HepG2 (cell line): ENCODE measurements around the gene ADRA2A. TPM values are rescaled to one million over a fixed set of nuclear protein-coding genes. Genes with fewer than 3 reads are reported as not detected.

ENCODE experiments used
- ATAC-seq: fragments of 200-7000 bp; cut with Tn5 transposase; 3 replicates; pipeline ENCODE4 v1.9.1; 2020; ENCODE audit warnings: mild to moderate bottlenecking, moderate library complexity
- BruUV-seq: library from RNA; stranded (reverse); fragments of 400-500 nt; replicated peaks from 2 replicates; lab custom pipeline; 2021; lab: Mats Ljungman, UMichigan
- CTCF ChIA-PET: fragments of 300-600 bp; formaldehyde crosslinking; extraction: SDS; loops from one replicate; lab custom pipeline; 2021; ENCODE audit warnings: low total read pairs, inconsistent platforms, low intra/inter-chr PET ratio; lab: Yijun Ruan, JAX
- POLR2A ChIA-PET: fragments of 350-600 bp; sonication (Branson Sonifier 250); formaldehyde crosslinking; loops from one replicate; lab custom pipeline; 2020; ENCODE audit warnings: antibody characterized with exemption, inconsistent platforms; lab: Yijun Ruan, JAX
- DNase-seq: peaks from one replicate; pipeline ENCODE4 v3.0.0-alpha.2; 2015; ENCODE audit warnings: low spot score
- FAIRE-seq: peaks from 3 replicates; lab custom pipeline; 2011; peaks lifted over from hg19 to GRCh38; lab: Jason Lieb, UNC
- H2AFZ ChIP-seq: one replicate; pipeline ENCODE4 v1.6.1; 2011; ENCODE audit warnings: low read length, inconsistent platforms
- H3K27ac ChIP-seq: fragments of 300-600 bp; 3 replicates; pipeline ENCODE4 v1.8.0; 2011; ENCODE audit warnings: mixed run types, mild to moderate bottlenecking, mixed read lengths, low read length, inconsistent platforms; ENCODE audit not compliant: insufficient read depth; ENCODE audit errors: extremely low read length
- H3K27me3 ChIP-seq, 2 experiments: fragments of 200-600 bp in 1 of 2; 2 replicates in 1 of 2; 3 replicates in 1 of 2; pipeline versions ENCODE4 v1.6.0 to v1.8.0; 2011; ENCODE audit warnings: low read length in 2 of 2, mild to moderate bottlenecking in 2 of 2, moderate library complexity in 2 of 2, inconsistent platforms in 1 of 2; ENCODE audit not compliant: insufficient read depth in 2 of 2, control insufficient read depth in 1 of 2
- H3K36me3 ChIP-seq, 2 experiments: fragments of 200-600 bp in 1 of 2; replicated peaks in 1 of 2; 2 replicates in 1 of 2; 3 replicates in 1 of 2; pipeline versions ENCODE4 v1.5.1 to v1.8.0; 2011; ENCODE audit warnings: low read length in 2 of 2, inconsistent platforms in 1 of 2; ENCODE audit not compliant: insufficient read depth in 2 of 2, control insufficient read depth in 1 of 2
- H3K4me1 ChIP-seq: 2 replicates; pipeline ENCODE4 v1.5.1; 2012; ENCODE audit warnings: low read length, inconsistent platforms; ENCODE audit not compliant: insufficient read depth
- H3K4me2 ChIP-seq: 2 replicates; pipeline ENCODE4 v1.6.0; 2011; ENCODE audit warnings: low read depth, low read length, inconsistent platforms
- H3K4me3 ChIP-seq, 3 experiments: fragments of 200-600 bp in 1 of 3; sonication (generic), shearing (Covaris generic) in 1 of 3; replicated peaks in 1 of 3; 2 replicates each; pipeline ENCODE4 v1.5.1; 2011 to 2016; ENCODE audit warnings: low read length in 3 of 3, inconsistent platforms in 2 of 3, low read depth in 2 of 3, mild to moderate bottlenecking in 2 of 3, control low read depth in 1 of 3, mixed read lengths in 1 of 3; ENCODE audit not compliant: insufficient read depth in 1 of 3
- H3K79me2 ChIP-seq: one replicate; pipeline ENCODE4 v1.6.1; 2011; ENCODE audit warnings: low read length, inconsistent platforms; ENCODE audit not compliant: insufficient read depth
- H3K9ac ChIP-seq: 2 replicates; pipeline ENCODE4 v1.6.0; 2011; ENCODE audit warnings: mild to moderate bottlenecking, low read depth, low read length, inconsistent platforms; ENCODE audit not compliant: insufficient read depth
- H3K9me3 ChIP-seq: 2 replicates; pipeline ENCODE4 v1.5.1; 2012; ENCODE audit warnings: mild to moderate bottlenecking, low read length
- H4K20me1 ChIP-seq: 2 replicates; pipeline ENCODE4 v1.6.0; 2011; ENCODE audit warnings: inconsistent platforms, mild to moderate bottlenecking, low read length, moderate library complexity; ENCODE audit not compliant: insufficient read depth
- KAT7 ChIP-seq: IDR thresholded peaks from 2 replicates; pipeline ENCODE4 v1.6.1; 2018; ENCODE audit warnings: borderline replicate concordance, missing compliant biosample characterization
- MEIS2 ChIP-seq: sonication (generic); formaldehyde crosslinking; IDR thresholded peaks from 2 replicates; pipeline ENCODE4 v1.9.0; 2021; ENCODE audit warnings: mild to moderate bottlenecking, missing genetic modification reagents
- NONO ChIP-seq, 2 experiments: fragments of 450-650 bp in 1 of 2; sonication (generic) in 1 of 2; formaldehyde crosslinking in 1 of 2; IDR thresholded peaks in 1 of 2; conservative IDR thresholded peaks in 1 of 2; 2 replicates each; pipeline versions ENCODE4 v1.6.1 to v1.8.0; 2017 to 2022; ENCODE audit warnings: mild to moderate bottlenecking in 1 of 2, missing genetic modification reagents in 1 of 2, moderate library complexity in 1 of 2
- SAFB2 ChIP-seq: sonication (generic); formaldehyde crosslinking; IDR thresholded peaks from 2 replicates; pipeline ENCODE4 v1.5.1; 2020; ENCODE audit warnings: missing genetic modification reagents, low read depth, mild to moderate bottlenecking, borderline replicate concordance
- SMARCC2 ChIP-seq: fragments of 450-650 bp; IDR thresholded peaks from 2 replicates; pipeline ENCODE4 v1.6.1; 2017; ENCODE audit warnings: antibody characterized with exemption, mild to moderate bottlenecking
- ZC3H4 ChIP-seq: sonication (generic); formaldehyde crosslinking; IDR thresholded peaks from 2 replicates; pipeline ENCODE4 v1.4.0; 2020; ENCODE audit warnings: missing genetic modification reagents, borderline replicate concordance
- ZNF496 ChIP-seq: sonication (generic); formaldehyde crosslinking; IDR thresholded peaks from 2 replicates; pipeline ENCODE4 v1.8.1; 2023; ENCODE audit warnings: mild to moderate bottlenecking, moderate library complexity, missing genetic modification reagents; ENCODE audit not compliant: insufficient replicate concordance
- ZNF550 ChIP-seq: sonication (generic); formaldehyde crosslinking; IDR thresholded peaks from 2 replicates; pipeline ENCODE4 v1.4.0; 2020; ENCODE audit warnings: mild to moderate bottlenecking, missing genetic modification reagents, borderline replicate concordance
- ZNF883 ChIP-seq: sonication (generic); formaldehyde crosslinking; IDR thresholded peaks from 2 replicates; pipeline ENCODE4 v1.5.1; 2020; ENCODE audit warnings: mild to moderate bottlenecking, missing genetic modification reagents; ENCODE audit errors: not compliant biosample characterization
- WGBS: methylation state at CpG from one replicate; pipeline ENCODE4 v1.1.6; 2017; ENCODE audit warnings: low lambda C conversion rate; 5-methylcytosine and 5-hydroxymethylcytosine counted together
- in situ Hi-C: cut with HindIII; loops from 2 replicates; pipeline ENCODE4 v1.10.0; 2017; ENCODE audit warnings: low pct_unique_long_range_greater_than_20kb; ENCODE audit not compliant: extremely low pct_ligation_motif_present
- intact Hi-C: fragments of 100-400 bp; cut with micrococcal nuclease; formaldehyde crosslinking; loops from one replicate; pipeline ENCODE4 v1.10.0; 2022; ENCODE audit not compliant: unreplicated experiment
- polyA plus RNA-seq, 8 experiments: library from polyadenylated mRNA; depleted of rRNA in 3 of 8; stranded (reverse) in 7 of 8; unstranded in 1 of 8; fragments of >200 nt; fragmentation: Illumina TruSeq in 4 of 8; extraction: Trizol in 4 of 8; gene quantifications; 2 replicates each; pipeline versions ENCODE4 v1.2.1 to v1.2.3, GENCODE V29; 2011 to 2016; ENCODE audit warnings: low read depth in 4 of 8, missing spikeins in 1 of 8, mixed read lengths in 1 of 8; ENCODE audit not compliant: insufficient read depth in 1 of 8
- total RNA-seq, 5 experiments: library from RNA; depleted of rRNA; stranded (reverse); fragments of >200 nt; fragmentation: Illumina TruSeq; extraction: Trizol; gene quantifications; 2 replicates each; pipeline ENCODE4 v1.2.3, GENCODE V29; 2016; ENCODE audit warnings: low read depth in 1 of 5
- TF ChIP-seq, protein P1 (sequence below): sonication (generic); formaldehyde crosslinking; IDR thresholded peaks from 2 replicates; pipeline ENCODE4 v1.4.0; 2020; ENCODE audit warnings: missing genetic modification reagents, borderline replicate concordance
- TF ChIP-seq, protein P2 (sequence below): sonication (generic); formaldehyde crosslinking; IDR thresholded peaks from 2 replicates; pipeline ENCODE4 v1.4.0; 2020; ENCODE audit warnings: low read depth, mild to moderate bottlenecking, missing genetic modification reagents
- TF ChIP-seq, protein P3 (sequence below): sonication (generic); formaldehyde crosslinking; IDR thresholded peaks from 2 replicates; pipeline ENCODE4 v1.5.1; 2020; ENCODE audit warnings: missing genetic modification reagents, mild to moderate bottlenecking, borderline replicate concordance
- TF ChIP-seq, protein P4 (sequence below): IDR thresholded peaks from 2 replicates; pipeline ENCODE4 v1.6.1; 2018; ENCODE audit warnings: missing genetic modification reagents, mild to moderate bottlenecking, missing compliant biosample characterization

The ADRA2A gene
- total and polyA plus RNA-seq, 2 of the 13 experiments (the other 11 are each of a cell fraction or from before 2014, with no cell fraction given): 0.01 TPM; not detected in 1

DNA sequence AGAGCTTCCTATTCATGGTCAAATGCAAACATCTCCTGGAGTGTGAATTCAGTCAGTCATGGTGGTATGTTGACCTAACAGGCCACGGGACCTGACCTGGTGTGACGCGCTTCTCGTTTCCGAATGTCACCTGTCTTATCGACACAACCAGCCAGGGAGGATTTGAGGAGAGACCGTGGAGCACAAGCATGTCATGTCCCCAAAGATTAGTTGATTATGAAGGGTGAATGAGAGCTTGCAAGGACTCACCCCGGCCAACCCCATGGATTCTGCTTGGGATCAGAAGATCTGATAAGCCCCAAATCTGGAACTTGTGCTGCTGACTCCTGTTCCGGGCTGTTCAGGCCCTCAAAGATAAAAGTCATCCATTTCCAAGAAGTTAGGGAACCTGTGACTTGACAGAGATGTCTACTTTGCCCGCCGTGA, 10.5 kb downstream of the ADRA2A start (continued):
- TF ChIP-seq SAFB2: no peak

DNA sequence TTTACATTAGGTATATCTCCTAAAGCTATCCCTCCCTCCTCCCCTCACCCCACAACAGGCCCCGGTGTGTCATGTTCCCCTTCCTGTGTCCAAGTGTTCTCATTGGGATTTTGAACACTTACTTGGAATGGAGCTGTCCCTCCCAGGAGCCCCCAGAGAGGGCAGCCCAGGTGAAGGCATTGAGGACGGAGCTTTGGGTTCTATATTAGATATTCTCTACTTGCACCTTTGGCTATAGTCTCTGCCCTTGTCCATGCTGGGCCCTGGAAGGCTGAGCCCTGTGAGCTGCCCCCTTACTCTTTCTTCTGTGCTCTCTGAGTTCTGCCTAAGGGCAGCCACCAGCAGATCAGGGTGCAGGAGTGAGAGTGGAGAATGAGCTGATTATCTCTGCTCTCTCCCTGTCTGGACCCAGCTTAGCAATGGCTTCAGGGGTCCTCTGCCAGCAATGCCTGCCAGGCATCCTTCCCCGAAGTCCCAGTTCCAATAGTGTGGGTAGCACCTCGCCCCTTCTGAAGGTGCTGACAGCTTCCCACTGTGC, 11.2 kb downstream of the ADRA2A start:
- no TSS peak for BruUV-seq
- no peaks in the 10 kb centered on the region for H4K20me1 ChIP-seq
- no peak for TF ChIP-seq ZNF496 (CRISPR knock-in tag)
- TF ChIP-seq, protein P1, sequence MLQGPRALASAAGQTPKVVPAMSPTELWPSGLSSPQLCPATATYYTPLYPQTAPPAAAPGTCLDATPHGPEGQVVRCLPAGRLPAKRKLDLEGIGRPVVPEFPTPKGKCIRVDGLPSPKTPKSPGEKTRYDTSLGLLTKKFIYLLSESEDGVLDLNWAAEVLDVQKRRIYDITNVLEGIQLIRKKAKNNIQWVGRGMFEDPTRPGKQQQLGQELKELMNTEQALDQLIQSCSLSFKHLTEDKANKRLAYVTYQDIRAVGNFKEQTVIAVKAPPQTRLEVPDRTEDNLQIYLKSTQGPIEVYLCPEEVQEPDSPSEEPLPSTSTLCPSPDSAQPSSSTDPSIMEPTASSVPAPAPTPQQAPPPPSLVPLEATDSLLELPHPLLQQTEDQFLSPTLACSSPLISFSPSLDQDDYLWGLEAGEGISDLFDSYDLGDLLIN (CRISPR knock-in tag): no peak
- no peak for TF ChIP-seq ZNF883 (CRISPR knock-in tag)
- no peak for TF ChIP-seq ZC3H4
- TF ChIP-seq SMARCC2: no peak
- no peak for TF ChIP-seq KAT7 (CRISPR knock-in tag)
- TF ChIP-seq, protein P2, sequence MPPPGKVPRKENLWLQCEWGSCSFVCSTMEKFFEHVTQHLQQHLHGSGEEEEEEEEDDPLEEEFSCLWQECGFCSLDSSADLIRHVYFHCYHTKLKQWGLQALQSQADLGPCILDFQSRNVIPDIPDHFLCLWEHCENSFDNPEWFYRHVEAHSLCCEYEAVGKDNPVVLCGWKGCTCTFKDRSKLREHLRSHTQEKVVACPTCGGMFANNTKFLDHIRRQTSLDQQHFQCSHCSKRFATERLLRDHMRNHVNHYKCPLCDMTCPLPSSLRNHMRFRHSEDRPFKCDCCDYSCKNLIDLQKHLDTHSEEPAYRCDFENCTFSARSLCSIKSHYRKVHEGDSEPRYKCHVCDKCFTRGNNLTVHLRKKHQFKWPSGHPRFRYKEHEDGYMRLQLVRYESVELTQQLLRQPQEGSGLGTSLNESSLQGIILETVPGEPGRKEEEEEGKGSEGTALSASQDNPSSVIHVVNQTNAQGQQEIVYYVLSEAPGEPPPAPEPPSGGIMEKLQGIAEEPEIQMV: no peak
- no peak for TF ChIP-seq ZNF550 (CRISPR knock-in tag)
- no peak for TF ChIP-seq NONO (IDR thresholded peaks at IDR 0.05)
- TF ChIP-seq NONO (CRISPR knock-in tag; conservative IDR thresholded peaks at IDR 0.05): no peak
- TF ChIP-seq, protein P3, sequence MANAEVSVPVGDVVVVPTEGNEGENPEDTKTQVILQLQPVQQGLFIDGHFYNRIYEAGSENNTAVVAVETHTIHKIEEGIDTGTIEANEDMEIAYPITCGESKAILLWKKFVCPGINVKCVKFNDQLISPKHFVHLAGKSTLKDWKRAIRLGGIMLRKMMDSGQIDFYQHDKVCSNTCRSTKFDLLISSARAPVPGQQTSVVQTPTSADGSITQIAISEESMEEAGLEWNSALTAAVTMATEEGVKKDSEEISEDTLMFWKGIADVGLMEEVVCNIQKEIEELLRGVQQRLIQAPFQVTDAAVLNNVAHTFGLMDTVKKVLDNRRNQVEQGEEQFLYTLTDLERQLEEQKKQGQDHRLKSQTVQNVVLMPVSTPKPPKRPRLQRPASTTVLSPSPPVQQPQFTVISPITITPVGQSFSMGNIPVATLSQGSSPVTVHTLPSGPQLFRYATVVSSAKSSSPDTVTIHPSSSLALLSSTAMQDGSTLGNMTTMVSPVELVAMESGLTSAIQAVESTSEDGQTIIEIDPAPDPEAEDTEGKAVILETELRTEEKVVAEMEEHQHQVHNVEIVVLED (CRISPR knock-in tag): no peak
- TF ChIP-seq MEIS2 (CRISPR knock-in tag): no peak
- TF ChIP-seq, protein P4, sequence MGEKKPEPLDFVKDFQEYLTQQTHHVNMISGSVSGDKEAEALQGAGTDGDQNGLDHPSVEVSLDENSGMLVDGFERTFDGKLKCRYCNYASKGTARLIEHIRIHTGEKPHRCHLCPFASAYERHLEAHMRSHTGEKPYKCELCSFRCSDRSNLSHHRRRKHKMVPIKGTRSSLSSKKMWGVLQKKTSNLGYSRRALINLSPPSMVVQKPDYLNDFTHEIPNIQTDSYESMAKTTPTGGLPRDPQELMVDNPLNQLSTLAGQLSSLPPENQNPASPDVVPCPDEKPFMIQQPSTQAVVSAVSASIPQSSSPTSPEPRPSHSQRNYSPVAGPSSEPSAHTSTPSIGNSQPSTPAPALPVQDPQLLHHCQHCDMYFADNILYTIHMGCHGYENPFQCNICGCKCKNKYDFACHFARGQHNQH (CRISPR knock-in tag): no peak

More for the DNA sequence above, 11.2 kb downstream of the ADRA2A start:
- WGBS: 15% methylated on average over 4 of the region's 4 CpGs
- no peak for DNase-seq
- Histone ChIP-seq H3K4me1 (no peaks in the 10 kb centered on the region), H3K27me3 (peaks cover 0 to 5% of the 10 kb centered on the region in 2 experiments; a peak in 3 of 5 replicates), H3K4me2 (no peak overlapping the region), H3K9ac (no peak overlapping the region), H2AFZ (no peak overlapping the region), H3K36me3 (no peaks in the 10 kb centered on the region), H3K4me3 (no peak overlapping the region), H3K79me2 (no peaks in the 10 kb centered on the region), H3K27ac (no peak overlapping the region), H3K9me3 (no peaks in the 10 kb centered on the region)
- ChIA-PET POLR2A (no interaction called here), CTCF (no interaction called here)
- in situ Hi-C loops (loop anchor here (25.0 kb wide), 1 partner anchor 1224 kb away; no protein-coding TSS in a partner anchor), intact Hi-C loops (loop anchor here (10.0 kb wide), 1 partner anchor 197 kb away; no protein-coding TSS in a partner anchor)
- no peak for ATAC-seq
- no peak for FAIRE-seq
